AG08396 (cell line): ENCODE measurements around the gene MICU1.

Experiments used
- DNase-seq: peaks from one replicate; pipeline ENCODE4 v3.0.0; 2012; ENCODE audit warnings: low spot score, mixed read lengths

MICU1 gene

DNA sequence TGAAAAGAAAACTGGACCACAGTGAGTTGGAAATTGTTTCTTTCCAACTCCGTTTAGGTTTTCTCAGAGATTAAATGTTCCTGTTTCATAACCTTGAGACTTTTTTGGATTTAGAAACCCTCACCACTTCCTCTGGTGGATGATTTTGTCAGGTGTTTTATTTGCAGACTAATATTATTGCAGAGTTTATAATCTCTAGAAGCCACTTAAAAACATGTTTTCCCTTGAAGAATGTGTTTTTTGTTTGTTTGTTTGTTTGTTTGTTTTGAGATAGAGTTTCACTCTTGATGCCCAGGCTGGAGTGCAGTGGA, 520 bp upstream of the MICU1 start:
- no peak for DNase-seq

DNA sequence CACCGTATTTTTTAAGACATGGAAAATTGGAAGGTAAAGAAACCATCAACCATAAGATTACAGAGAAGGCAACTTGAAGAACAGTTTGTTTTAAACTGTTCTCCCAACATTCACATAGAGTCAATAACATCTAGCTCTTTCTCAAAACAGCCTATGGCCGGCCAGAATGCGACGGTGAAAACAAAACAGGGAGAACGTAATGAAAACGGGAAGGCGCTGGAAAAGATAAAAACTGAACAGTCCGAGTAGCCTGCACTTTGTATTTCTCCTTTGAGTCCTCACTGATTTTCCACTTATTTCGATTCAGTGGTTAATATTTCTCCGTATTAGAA, 637 bp downstream of the MICU1 start:
- no peak for DNase-seq

DNA sequence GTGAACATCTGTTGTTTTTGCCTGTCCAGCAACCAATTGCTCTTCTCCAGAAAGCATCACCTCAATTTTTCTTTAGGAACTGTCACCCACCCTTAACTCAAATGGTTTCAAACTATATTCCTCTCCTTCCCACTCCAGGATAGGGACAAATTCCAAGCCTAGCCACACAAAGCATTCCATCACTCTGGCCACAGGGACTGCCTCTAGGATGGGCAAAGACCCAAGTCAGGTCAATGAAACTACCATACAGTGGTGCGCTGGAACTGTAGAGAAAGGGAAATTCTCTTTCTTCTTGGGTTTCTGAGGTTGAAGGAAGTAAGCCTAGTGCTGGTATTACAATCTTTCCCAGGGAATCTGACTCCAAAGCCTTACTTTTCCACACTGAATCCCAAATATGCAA, 3.6 kb downstream of the MICU1 start:
- DNase-seq, result no peak

GRCh38 chr10:72616716-72617115, 9.2 kb downstream of the MICU1 start:
- no peak for DNase-seq

GRCh38 chr10:72615970-72616369, 9.9 kb downstream of the MICU1 start:
- no peak for DNase-seq

DNA sequence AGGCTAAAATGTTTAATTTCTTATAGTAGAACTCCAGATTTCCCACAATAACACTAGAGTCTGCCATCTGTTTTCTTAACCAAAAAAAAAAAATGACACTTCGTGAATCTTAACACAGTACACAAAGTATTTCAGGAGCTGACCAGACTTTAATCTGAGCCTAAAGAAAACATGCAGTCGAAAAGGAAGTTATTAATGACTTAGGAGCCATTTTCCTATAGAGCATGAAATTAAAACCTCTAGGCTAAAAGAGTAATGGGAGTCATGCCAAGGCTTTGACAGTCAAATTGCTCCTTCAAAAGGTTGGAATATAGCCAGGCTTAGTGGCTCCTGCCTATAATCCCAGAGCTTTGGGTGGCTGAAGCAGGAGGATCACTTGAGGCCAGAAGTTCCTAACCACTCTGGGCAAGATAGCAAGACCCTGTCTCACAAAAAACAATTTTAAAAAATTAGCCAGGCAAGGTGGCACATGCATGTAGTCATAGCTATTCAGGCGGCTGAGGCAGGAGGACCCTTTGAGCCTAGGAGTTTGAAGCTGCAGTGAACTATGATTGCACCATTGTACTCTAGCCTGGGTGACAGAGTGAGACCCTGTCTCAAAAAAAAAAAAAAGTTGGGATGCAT, 13.6 kb downstream of the MICU1 start:
- DNase-seq, result no peak

GRCh38 chr10:72611783-72612182, 14.1 kb downstream of the MICU1 start:
- DNase-seq, result no peak

DNA sequence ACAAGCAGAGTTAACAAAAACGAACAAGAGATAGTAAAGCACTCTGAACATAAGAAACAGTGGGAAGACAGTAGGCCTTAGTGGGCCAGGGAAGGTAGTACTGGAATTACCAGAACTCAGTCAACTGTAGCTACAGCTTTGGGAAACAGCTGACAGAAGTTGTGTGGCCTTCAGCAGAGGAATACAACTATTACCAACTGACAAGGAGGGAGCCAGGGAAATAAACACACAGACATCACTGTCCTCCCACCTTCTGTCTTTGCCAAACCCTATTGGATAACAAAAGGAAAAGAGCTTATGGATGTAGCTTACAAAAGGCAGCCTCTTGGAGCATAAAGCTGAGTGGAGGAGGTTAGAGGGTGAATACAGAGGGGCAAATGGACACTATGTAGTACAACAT, 15.4 kb downstream of the MICU1 start:
- no peak for DNase-seq

- DNase-seq, result no peak
These were observed 20.8 kb downstream of the MICU1 start for GRCh38 chr10:72605122-72605521.

DNA sequence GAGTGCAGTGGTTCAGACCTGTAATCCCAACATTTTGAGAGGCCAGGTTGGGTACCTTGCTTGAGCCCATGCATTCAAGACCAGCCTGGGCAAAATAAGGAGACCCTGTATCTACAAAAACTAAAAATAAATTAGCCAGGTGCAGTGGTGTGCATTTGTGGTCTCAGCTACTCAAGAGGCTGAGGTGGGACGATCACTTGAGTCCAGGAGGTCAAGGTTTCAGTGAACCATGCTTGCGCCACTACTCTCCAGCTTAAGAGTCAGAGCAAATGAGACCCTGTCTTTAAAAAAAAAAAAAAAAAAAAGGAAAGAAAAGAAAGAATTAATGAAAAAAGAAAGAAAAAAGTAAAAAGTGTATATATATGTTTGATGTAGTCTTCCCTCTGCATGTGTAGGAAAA, 24.7 kb downstream of the MICU1 start:
- DNase-seq, result no peak

- no peak for DNase-seq
These were observed 26.8 kb downstream of the MICU1 start for GRCh38 chr10:72598769-72599701.

DNA sequence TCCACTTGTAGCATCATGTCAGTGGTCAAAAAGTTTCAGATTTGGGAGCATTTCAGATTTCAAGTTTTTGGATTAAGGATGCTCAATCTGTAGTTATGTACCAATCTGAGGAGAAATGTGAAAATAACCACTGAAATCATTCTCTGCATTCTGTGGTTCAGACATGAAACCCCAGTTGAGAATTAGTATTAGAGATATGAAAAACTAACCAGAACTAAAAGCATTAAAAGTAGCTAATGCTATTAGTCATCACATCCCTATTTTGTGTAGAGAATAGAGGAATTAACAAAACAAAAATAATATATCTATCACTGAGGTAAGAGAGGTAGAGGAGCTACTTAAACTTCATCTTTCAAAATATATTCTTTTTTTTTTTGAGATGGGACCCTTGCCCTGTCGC, 28.0 kb downstream of the MICU1 start:
- no peak for DNase-seq

DNA sequence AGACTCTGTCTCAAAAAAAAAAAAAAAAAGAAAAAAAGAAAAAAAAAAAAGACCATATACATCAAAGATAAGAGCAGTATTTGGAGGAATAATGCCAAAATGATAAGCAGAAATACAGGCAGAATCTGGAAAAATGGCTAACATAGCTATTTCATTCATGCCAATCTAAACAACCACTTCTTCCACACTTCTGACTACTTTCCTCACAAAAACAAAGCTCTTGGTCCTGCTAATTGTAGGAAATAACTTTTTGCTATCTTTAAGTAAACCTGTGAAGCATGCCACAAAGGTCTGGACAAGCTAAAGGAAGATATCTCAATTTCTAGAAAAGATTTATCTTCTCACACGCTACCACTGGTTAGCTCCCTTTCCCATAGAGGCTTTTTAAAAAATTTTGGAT, 30.4 kb downstream of the MICU1 start:
- no peak for DNase-seq

GRCh38 chr10:72593963-72594362, 31.9 kb downstream of the MICU1 start:
- no peak for DNase-seq

DNA sequence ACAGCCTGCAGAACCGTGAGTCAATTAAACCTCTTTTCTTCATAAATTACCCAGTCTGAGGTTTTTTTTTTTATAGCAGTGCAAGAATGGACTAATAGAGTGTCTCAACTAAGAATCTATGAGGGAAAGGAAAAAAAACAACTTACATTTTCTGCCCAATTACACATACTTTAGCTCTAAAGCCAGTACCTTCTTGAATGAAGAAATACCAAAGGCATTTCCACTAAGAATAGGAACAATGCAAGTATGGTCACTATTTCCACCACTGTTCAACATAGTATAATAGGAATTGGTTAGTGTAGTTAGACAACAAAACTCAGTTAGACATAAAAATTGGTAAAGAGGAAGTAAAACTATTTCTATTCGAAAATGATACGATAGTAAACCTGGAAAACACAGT, 37.6 kb downstream of the MICU1 start:
- no peak for DNase-seq

DNA sequence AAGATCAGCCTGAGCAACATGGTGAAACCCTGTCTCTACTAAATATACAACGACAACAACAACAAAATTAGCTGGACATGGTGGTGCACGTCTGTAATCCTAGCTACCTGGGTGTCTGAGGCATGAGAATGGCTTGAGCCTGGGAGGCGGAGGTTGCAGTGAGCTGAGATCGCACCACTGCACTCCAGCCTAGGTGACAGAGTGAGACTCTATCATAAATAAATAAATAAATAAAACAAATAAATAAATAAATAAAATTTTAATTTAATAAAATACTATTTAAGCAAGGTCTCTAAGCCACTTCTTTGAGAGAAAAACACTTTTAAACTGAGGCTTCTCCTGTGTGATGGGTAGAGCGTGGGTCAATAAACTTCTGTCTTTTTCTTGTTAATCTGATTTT, 38.3 kb downstream of the MICU1 start:
- no peak for DNase-seq

GRCh38 chr10:72574636-72575035, 51.2 kb downstream of the MICU1 start:
- no peak for DNase-seq

DNA sequence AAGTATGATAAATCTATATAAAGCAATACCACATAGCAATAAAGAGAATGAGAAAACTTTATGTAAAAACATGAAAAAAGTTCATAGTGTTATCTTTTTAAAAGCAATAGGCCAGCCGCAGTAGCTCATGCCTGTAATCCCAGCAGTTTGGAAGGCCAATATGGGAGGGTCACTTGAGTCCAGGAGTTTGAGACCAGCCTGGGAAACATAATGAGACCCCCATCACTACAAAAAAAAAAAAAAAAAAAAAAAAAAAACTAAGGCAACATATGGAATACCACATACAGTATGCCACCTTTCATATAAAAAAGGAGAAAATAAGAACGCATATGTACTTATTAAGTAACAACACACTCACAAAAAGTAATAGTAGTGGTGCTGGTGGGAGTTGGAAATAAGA, 52.8 kb downstream of the MICU1 start:
- DNase-seq, result no peak

DNA sequence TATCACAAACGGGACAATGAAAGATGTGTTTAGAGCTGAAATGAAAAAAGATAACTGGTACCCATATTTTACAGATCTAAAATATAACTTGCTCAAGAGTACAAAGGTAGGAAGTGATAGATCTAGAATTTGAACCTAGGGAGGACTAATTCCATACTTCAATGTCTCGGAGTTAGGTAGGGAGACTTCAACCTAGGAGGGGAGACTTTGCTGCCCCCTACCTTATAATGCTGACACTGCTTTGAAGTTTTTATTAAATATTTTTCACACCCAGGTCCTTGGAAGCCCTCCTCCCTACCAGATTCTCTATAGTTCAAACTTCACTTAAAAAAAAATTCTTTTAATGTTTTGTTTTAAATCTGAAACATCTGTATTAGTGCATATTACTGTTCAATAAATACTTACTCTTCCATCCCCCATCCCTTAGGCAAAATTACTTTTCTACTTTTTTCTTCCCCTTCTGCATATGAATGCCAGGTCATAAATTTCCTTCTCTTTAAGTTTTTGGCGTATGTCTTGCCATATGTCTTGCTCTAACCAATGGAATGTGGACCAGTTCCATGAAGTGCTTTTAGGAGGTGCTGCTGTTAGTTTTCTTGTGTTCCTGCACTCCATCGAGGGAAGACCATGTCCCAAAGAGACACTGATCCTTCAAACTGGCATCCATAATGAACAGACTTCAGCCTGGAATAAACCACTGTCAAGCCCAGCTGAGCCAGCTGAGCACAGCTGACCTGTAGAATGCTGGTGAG, 57.8 kb downstream of the MICU1 start:
- no peak for DNase-seq

DNA sequence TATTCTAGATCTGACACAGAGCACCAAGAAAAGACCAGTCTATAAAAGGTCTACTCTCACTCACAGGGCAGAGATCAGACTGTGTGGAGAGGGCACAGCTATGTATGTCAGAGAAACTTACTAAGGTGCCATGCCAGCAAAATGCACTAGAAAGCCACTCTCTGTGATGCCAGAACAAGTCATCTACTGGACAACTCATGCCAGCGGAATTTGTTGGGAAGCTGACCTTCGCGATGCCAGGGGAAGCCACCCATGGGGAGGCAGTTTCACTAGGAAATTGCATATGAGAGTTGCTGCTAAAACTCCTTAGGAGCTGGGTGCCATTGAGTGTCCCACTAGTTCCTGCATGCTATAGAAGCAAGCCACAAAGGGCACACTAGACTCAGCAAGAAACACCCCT, 58.5 kb downstream of the MICU1 start:
- peak; percentile 31 for DNase-seq

DNA sequence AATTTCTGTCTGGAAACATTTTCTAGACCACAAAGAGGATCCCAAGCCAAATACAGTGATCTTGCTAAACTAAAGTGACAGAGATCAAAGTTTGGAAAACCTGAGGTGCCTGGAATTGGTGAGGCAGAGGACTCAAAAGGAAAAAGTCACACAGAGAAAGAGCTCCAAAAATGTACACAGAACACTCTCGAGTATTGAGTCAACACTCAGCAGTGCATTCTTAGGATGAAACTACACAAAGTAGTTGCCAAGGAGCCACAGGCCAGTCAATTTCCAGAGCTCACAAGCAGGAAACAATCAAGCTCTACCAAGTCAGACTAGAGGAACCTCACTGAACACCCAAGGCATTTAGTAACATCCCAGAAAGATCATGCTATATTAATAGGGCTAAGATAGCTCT, 61.3 kb downstream of the MICU1 start:
- DNase-seq, result peak; percentile 72

DNA sequence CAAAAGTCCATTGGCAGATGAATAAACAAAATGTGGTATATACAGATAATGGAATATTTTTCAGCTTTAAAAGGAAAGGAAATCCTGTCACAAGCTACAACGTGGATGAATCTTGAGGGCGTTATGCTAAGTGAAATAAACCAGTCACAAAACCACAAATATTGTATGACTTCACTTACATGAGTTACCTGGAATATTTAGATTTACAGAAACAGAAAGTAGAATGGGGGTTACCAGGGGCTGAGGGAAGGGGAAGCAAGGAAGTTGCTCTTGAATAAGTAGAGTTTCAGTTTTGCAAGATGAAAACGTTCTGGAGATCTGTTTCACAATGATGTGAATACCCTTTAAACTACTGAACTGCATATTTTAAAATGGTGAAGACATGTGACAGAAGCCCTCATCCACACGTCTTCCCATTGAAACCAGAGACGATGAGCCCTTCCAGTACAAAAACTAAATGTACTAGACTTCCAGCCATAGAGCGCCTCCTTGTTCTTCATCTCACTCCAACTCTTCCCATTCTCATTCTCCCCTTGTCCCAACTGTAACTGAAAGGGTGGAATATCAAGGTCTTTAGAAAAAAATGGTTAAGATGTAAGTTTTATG, 62.4 kb downstream of the MICU1 start:
- no peak for DNase-seq

DNA sequence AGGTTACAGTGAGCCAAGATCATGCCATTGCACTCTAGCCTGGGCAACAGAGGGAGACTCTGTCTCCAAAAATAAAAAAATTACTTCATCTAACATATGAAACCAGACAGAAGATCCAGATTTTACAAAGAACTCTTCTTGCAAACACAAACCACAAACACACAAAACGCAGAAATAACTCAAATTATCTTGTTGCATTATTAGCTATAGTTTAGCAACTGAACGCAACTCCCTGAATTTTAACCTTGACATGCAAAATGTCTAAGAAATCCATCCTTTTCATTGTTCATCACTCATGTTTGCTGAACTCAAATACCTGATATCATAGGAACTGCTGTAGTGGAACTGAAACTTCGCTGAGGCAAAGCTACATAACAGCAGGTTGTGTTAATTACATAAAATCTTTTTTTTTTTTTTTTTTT, 64.1 kb downstream of the MICU1 start:
- no peak for DNase-seq
